C4-2B (cell line): ENCODE results near the gene STAT5A.

Experiments
- ZFX ChIP-seq: fragments of 450-650 bp; IDR thresholded peaks from 2 replicates; pipeline ENCODE4 v1.6.1; 2017
- TF ChIP-seq, protein P1 (sequence below): fragments of 450-650 bp; conservative IDR thresholded peaks from 2 replicates; pipeline ENCODE4 v1.5.1; 2017; ENCODE audit warnings: mild to moderate bottlenecking

DNA sequence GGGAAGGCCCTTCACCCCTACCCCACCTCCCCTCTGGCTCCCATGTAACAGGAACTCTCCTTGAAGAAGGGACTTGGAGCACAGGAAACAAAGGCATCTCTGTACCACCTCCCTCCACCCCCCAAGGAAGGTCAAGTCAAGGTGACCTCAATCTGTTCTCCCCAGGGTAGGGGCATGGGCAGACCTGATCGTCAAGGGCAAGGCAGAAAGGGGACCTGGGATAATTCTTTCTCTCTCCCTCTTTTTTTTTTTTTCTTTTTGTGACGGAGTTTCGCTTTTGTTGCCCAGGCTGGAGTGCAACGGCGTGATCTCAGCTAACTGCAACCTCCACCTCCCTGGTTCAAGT, 4.3 kb upstream of the STAT5A start:
- TF ChIP-seq, protein P1, sequence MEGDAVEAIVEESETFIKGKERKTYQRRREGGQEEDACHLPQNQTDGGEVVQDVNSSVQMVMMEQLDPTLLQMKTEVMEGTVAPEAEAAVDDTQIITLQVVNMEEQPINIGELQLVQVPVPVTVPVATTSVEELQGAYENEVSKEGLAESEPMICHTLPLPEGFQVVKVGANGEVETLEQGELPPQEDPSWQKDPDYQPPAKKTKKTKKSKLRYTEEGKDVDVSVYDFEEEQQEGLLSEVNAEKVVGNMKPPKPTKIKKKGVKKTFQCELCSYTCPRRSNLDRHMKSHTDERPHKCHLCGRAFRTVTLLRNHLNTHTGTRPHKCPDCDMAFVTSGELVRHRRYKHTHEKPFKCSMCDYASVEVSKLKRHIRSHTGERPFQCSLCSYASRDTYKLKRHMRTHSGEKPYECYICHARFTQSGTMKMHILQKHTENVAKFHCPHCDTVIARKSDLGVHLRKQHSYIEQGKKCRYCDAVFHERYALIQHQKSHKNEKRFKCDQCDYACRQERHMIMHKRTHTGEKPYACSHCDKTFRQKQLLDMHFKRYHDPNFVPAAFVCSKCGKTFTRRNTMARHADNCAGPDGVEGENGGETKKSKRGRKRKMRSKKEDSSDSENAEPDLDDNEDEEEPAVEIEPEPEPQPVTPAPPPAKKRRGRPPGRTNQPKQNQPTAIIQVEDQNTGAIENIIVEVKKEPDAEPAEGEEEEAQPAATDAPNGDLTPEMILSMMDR, result no peak
- no peak for TF ChIP-seq ZFX
